H9 (cell line): ENCODE measurements around the gene MCHR2. TPM values are rescaled to one million over a fixed set of nuclear protein-coding genes. Genes with fewer than 3 reads are reported as not detected.

ENCODE experiments used
- DNase-seq: peaks from one replicate; pipeline ENCODE4 v3.0.0-alpha.2; 2017
- H2AFZ ChIP-seq: one replicate; pipeline ENCODE4 v1.6.1; 2013; ENCODE audit warnings: mild to moderate bottlenecking, low read length, control low read depth, moderate library complexity
- H2AK5ac ChIP-seq: 2 replicates; pipeline ENCODE4 v1.6.1; 2013; ENCODE audit warnings: low read length, control low read depth, mixed read lengths; ENCODE audit not compliant: insufficient read length
- H2BK120ac ChIP-seq: one replicate; pipeline ENCODE4 v1.6.1; 2013; ENCODE audit warnings: low read depth, mild to moderate bottlenecking, low read length, control low read depth, inconsistent platforms; ENCODE audit not compliant: poor library complexity, severe bottlenecking
- H2BK12ac ChIP-seq: 2 replicates; pipeline ENCODE4 v1.6.1; 2013; ENCODE audit warnings: low read length, control low read depth, mixed read lengths, low read depth; ENCODE audit not compliant: insufficient read length
- H2BK15ac ChIP-seq: 2 replicates; pipeline ENCODE4 v1.6.1; 2013; ENCODE audit warnings: low read depth, low read length, control low read depth
- H2BK20ac ChIP-seq: one replicate; pipeline ENCODE4 v1.6.1; 2013; ENCODE audit warnings: low read depth, mild to moderate bottlenecking, low read length, control low read depth, inconsistent platforms; ENCODE audit not compliant: poor library complexity, severe bottlenecking
- H2BK5ac ChIP-seq: 2 replicates; pipeline ENCODE4 v1.6.1; 2013; ENCODE audit warnings: low read length, control low read depth, mixed read lengths; ENCODE audit not compliant: insufficient read length
- H3K14ac ChIP-seq: 2 replicates; pipeline ENCODE4 v1.6.1; 2013; ENCODE audit warnings: low read length, control low read depth; ENCODE audit not compliant: insufficient read depth
- H3K18ac ChIP-seq: 2 replicates; pipeline ENCODE4 v1.6.1; 2013; ENCODE audit warnings: low read depth, mild to moderate bottlenecking, mixed read lengths, low read length, control low read depth; ENCODE audit not compliant: insufficient read length
- H3K23ac ChIP-seq: 2 replicates; pipeline ENCODE4 v1.6.1; 2013; ENCODE audit warnings: low read length, control low read depth, mixed read lengths, low read depth; ENCODE audit not compliant: insufficient read length
- H3K23me2 ChIP-seq: 2 replicates; pipeline ENCODE4 v1.6.1; 2013; ENCODE audit warnings: low read depth, mild to moderate bottlenecking, mixed read lengths, low read length, control low read depth; ENCODE audit not compliant: insufficient read length, poor library complexity, severe bottlenecking
- H3K27ac ChIP-seq: 2 replicates; pipeline ENCODE4 v1.5.1; 2013; ENCODE audit warnings: low read length, control low read depth, mixed read lengths, low read depth; ENCODE audit not compliant: insufficient read length
- H3K27me3 ChIP-seq: 2 replicates; pipeline ENCODE4 v1.6.1; 2013; ENCODE audit warnings: low read length, control low read depth, inconsistent platforms; ENCODE audit not compliant: insufficient read depth
- H3K4ac ChIP-seq: 2 replicates; pipeline ENCODE4 v1.6.1; 2013; ENCODE audit warnings: low read depth, mild to moderate bottlenecking, control low read depth, inconsistent platforms, low read length, moderate library complexity
- H3K4me1 ChIP-seq: 2 replicates; pipeline ENCODE4 v1.6.1; 2013; ENCODE audit warnings: low read length, control low read depth, inconsistent platforms; ENCODE audit not compliant: insufficient read depth
- H3K4me2 ChIP-seq: 2 replicates; pipeline ENCODE4 v1.6.1; 2013; ENCODE audit warnings: low read length, control low read depth, mixed read lengths; ENCODE audit not compliant: insufficient read length, insufficient read depth
- H3K56ac ChIP-seq: 2 replicates; pipeline ENCODE4 v1.6.1; 2013; ENCODE audit warnings: low read depth, mild to moderate bottlenecking, mixed read lengths, low read length, control low read depth; ENCODE audit not compliant: insufficient read length
- H3K79me1 ChIP-seq: 2 replicates; pipeline ENCODE4 v1.6.1; 2013; ENCODE audit warnings: low read depth, mild to moderate bottlenecking, moderate library complexity, low read length, control low read depth, inconsistent platforms; ENCODE audit not compliant: insufficient read depth, poor library complexity, severe bottlenecking
- H3K79me2 ChIP-seq: 2 replicates; pipeline ENCODE4 v1.6.1; 2013; ENCODE audit warnings: low read length, control low read depth, inconsistent platforms; ENCODE audit not compliant: insufficient read depth
- H3K9ac ChIP-seq: 2 replicates; pipeline ENCODE4 v1.6.1; 2013; ENCODE audit warnings: low read length, control low read depth, mixed read lengths; ENCODE audit not compliant: insufficient read length; ENCODE audit errors: extremely low read depth
- H3K9me3 ChIP-seq: one replicate; pipeline ENCODE4 v1.6.1; 2013; ENCODE audit warnings: low read depth, low read length, inconsistent platforms; ENCODE audit not compliant: control insufficient read depth
- H3T11ph ChIP-seq: one replicate; pipeline ENCODE4 v1.6.1; 2013; ENCODE audit warnings: mild to moderate bottlenecking, low read length, control low read depth, inconsistent platforms
- H4K20me1 ChIP-seq: one replicate; pipeline ENCODE4 v1.6.1; 2013; ENCODE audit not compliant: control insufficient read depth, insufficient read length, insufficient read depth
- H4K5ac ChIP-seq: 2 replicates; pipeline ENCODE4 v1.6.1; 2013; ENCODE audit warnings: low read depth, mild to moderate bottlenecking, mixed read lengths, low read length, control low read depth; ENCODE audit not compliant: insufficient read length
- H4K8ac ChIP-seq: replicated peaks from 2 replicates; pipeline ENCODE4 v1.6.1; 2013; ENCODE audit warnings: low read length, control low read depth, mixed read lengths, low read depth; ENCODE audit not compliant: insufficient read length
- H4K91ac ChIP-seq: 2 replicates; pipeline ENCODE4 v1.6.1; 2013; ENCODE audit warnings: low read depth, mild to moderate bottlenecking, moderate library complexity, mixed read lengths, low read length, control low read depth; ENCODE audit not compliant: insufficient read length
- H3K27ac Mint-ChIP-seq, 3 experiments: 2 replicates in 2 of 3; 3 replicates in 1 of 3; pipeline ENCODE4 v1.8.0; 2020 to 2021; ENCODE audit warnings: mixed read lengths in 3 of 3, mild to moderate bottlenecking in 1 of 3, moderate library complexity in 1 of 3
- H3K27me3 Mint-ChIP-seq: 2 replicates; pipeline ENCODE4 v1.8.0; 2021; ENCODE audit warnings: low read depth, mild to moderate bottlenecking, moderate library complexity, mixed read lengths
- H3K36me3 Mint-ChIP-seq, 3 experiments: 2 replicates in 2 of 3; 3 replicates in 1 of 3; pipeline ENCODE4 v1.8.0; 2020 to 2021; ENCODE audit warnings: low read depth in 3 of 3, mixed read lengths in 3 of 3; ENCODE audit not compliant: insufficient read depth in 1 of 3
- H3K4me1 Mint-ChIP-seq, 2 experiments: 2 replicates each; pipeline ENCODE4 v1.8.0; 2020; ENCODE audit warnings: mixed read lengths in 2 of 2
- H3K4me3 Mint-ChIP-seq, 2 experiments: 2 replicates in 1 of 2; 3 replicates in 1 of 2; pipeline ENCODE4 v1.8.0; 2020 to 2021; ENCODE audit warnings: mild to moderate bottlenecking in 2 of 2, mixed read lengths in 2 of 2, moderate library complexity in 1 of 2
- H3K9me3 Mint-ChIP-seq, 2 experiments: 2 replicates in 1 of 2; 3 replicates in 1 of 2; pipeline ENCODE4 v1.8.0; 2020; ENCODE audit warnings: mild to moderate bottlenecking in 2 of 2, mixed read lengths in 2 of 2, moderate library complexity in 1 of 2
- WGBS: extraction: QIAGEN DNeasy Blood & Tissue Kit; methylation state at CpG from one replicate; pipeline ENCODE4 v1.1.7; 2013; ENCODE audit warnings: missing lambda C conversion rate, low lambda C conversion rate, mixed read lengths; ENCODE audit not compliant: insufficient read length; ENCODE audit errors: extremely low coverage; 5-methylcytosine and 5-hydroxymethylcytosine counted together
- total RNA-seq: library from RNA; stranded (reverse); gene quantifications from 2 replicates; pipeline ENCODE4 v1.2.1, GENCODE V29; 2021
- TF ChIP-seq, protein P1 (sequence below): fragments of 200-600 bp; sonication (generic); conservative IDR thresholded peaks from 3 replicates; pipeline ENCODE4 v1.8.0; 2021; ENCODE audit warnings: antibody characterized with exemption, mild to moderate bottlenecking

The MCHR2 gene
- total RNA-seq, 1 experiment from 2014 or later: not detected

DNA sequence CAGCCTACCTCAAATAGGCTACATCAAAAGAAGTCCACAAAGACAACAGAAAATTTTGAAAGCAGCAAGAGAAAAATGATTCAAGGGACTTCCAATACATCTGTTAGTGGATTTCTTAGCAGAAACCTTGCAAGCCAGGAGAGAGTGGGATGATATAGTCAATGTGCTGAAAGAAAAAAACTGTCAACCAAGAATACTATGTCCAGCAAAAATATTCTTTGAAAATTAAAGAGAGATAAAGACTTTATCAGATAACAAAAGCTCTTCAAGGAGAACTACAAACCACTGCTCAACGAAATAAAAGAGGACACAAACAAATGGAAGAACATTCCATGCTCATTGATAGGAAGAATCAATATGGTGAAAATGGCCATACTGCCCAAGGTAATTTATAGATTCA, 34.0 kb downstream of the MCHR2 start:
- Histone ChIP-seq H3K79me2 (no peaks in the 10 kb centered on the region), H3K9ac (no peak overlapping the region), H3K18ac (no peak overlapping the region), H3K9me3 (no peaks in the 10 kb centered on the region), H4K8ac (no peak overlapping the region), H2BK5ac (no peak overlapping the region), H3K23ac (no peak overlapping the region), H2BK12ac (no peak overlapping the region), H2AK5ac (no peak overlapping the region), H3K4ac (no peak overlapping the region), H2BK120ac (no peak overlapping the region), H3K56ac (no peak overlapping the region), H2BK15ac (no peak overlapping the region), H3K4me1 (no peaks in the 10 kb centered on the region), H4K5ac (no peak overlapping the region), H3K4me2 (no peak overlapping the region), H3K27me3 (no peaks in the 10 kb centered on the region), H3K27ac (no peak overlapping the region), H4K20me1 (no peaks in the 10 kb centered on the region), H3K79me1 (no peaks in the 10 kb centered on the region), H2AFZ (no peak overlapping the region), H2BK20ac (no peak overlapping the region), H4K91ac (no peak overlapping the region), H3K14ac (no peak overlapping the region), H3K23me2 (no peaks in the 10 kb centered on the region), H3T11ph (no peak overlapping the region)
- TF ChIP-seq, protein P1, sequence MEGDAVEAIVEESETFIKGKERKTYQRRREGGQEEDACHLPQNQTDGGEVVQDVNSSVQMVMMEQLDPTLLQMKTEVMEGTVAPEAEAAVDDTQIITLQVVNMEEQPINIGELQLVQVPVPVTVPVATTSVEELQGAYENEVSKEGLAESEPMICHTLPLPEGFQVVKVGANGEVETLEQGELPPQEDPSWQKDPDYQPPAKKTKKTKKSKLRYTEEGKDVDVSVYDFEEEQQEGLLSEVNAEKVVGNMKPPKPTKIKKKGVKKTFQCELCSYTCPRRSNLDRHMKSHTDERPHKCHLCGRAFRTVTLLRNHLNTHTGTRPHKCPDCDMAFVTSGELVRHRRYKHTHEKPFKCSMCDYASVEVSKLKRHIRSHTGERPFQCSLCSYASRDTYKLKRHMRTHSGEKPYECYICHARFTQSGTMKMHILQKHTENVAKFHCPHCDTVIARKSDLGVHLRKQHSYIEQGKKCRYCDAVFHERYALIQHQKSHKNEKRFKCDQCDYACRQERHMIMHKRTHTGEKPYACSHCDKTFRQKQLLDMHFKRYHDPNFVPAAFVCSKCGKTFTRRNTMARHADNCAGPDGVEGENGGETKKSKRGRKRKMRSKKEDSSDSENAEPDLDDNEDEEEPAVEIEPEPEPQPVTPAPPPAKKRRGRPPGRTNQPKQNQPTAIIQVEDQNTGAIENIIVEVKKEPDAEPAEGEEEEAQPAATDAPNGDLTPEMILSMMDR: no peak
- H3K9me3 Mint-ChIP-seq: peaks cover 16 to 19% of the 10 kb centered on the region in 2 experiments
- H3K36me3 Mint-ChIP-seq: peaks cover 0 to 12% (median 3%) of the 10 kb centered on the region in 3 experiments; a peak in 1 of 7 replicates
- WGBS: no CpG with 5 or more reads among the region's 1 CpG
- no peak overlapping the region for H3K27ac Mint-ChIP-seq
- no peak overlapping the region for H3K4me3 Mint-ChIP-seq
- DNase-seq: no peak
- no peaks in the 10 kb centered on the region; the same call in 1 of the 2 replicates for H3K27me3 Mint-ChIP-seq
- H3K4me1 Mint-ChIP-seq: no peaks in the 10 kb centered on the region
